Adrenal gland (tissue), 5 donors: ENCODE data around the gene AIFM3.

Experiments
- CTCF ChIP-seq, 6 experiments: fragments of 450-650 bp in 4 of 6; fragments of 200-600 bp in 2 of 6; sonication (generic) in 1 of 6; IDR thresholded peaks; 1 replicate in 5 of 6; 2 replicates in 1 of 6; pipeline versions ENCODE4 v1.5.1 to v1.8.0; 2016 to 2021; ENCODE audit warnings: antibody characterized with exemption in 6 of 6, mild to moderate bottlenecking in 2 of 6, moderate library complexity in 1 of 6
- POLR2A ChIP-seq, 2 donors: fragments of 450-650 bp; IDR thresholded peaks; one replicate each; pipeline ENCODE4 v1.6.1; 2017; ENCODE audit warnings: antibody characterized with exemption in 2 of 2, mild to moderate bottlenecking in 2 of 2, moderate library complexity in 1 of 2
- donor health status: DM: no; HTN: no; CAD: no.

- TF ChIP-seq CTCF (IDR thresholded peaks at IDR 0.05) (no peak), POLR2A (IDR thresholded peaks at IDR 0.05) (no peak)
Measured at GRCh38 chr22:20919718-20920117, 47.3 kb upstream of the AIFM3 start.
